Brain microvascular endothelial cell (primary cell): Measurements from ENCODE around the gene TBC1D10A.
"Not testable (repeated sequence)": the region's sequence is repeated elsewhere in the genome, so short reads cannot be mapped to it uniquely, and the experiment has no call there.

Experiments used
- DNase-seq: peaks from one replicate; pipeline ENCODE4 v3.0.0-alpha.2; 2020
- H3K27ac ChIP-seq: fragments of 250-450 bp; sonication (Bioruptor Pico); 2 replicates; pipeline ENCODE4 v1.5.1; 2020; ENCODE audit warnings: mild to moderate bottlenecking, moderate library complexity
- H3K27me3 ChIP-seq: fragments of 250-450 bp; sonication (Bioruptor Pico); replicated peaks from 2 replicates; pipeline ENCODE4 v1.5.1; 2020; ENCODE audit warnings: mild to moderate bottlenecking
- H3K36me3 ChIP-seq: fragments of 250-450 bp; sonication (Bioruptor Pico); replicated peaks from 2 replicates; pipeline ENCODE4 v1.5.1; 2020; ENCODE audit warnings: mild to moderate bottlenecking
- H3K4me3 ChIP-seq: 2 replicates; pipeline ENCODE4 v1.5.1; 2011; ENCODE audit warnings: low read depth, mild to moderate bottlenecking, control low read depth, low read length, moderate library complexity
- in situ Hi-C: cut with HindIII; loops from 2 replicates; pipeline ENCODE4 v1.10.0; 2017; ENCODE audit warnings: low sequenced_read_pairs, low pct_ligation_motif_present
- TF ChIP-seq, protein P1 (sequence below): IDR thresholded peaks from 2 replicates; pipeline ENCODE4 v1.5.1; 2011; ENCODE audit warnings: low read depth, mild to moderate bottlenecking, moderate library complexity, low read length, control low read depth, inconsistent platforms; ENCODE audit errors: missing control alignments

Gene TBC1D10A

DNA sequence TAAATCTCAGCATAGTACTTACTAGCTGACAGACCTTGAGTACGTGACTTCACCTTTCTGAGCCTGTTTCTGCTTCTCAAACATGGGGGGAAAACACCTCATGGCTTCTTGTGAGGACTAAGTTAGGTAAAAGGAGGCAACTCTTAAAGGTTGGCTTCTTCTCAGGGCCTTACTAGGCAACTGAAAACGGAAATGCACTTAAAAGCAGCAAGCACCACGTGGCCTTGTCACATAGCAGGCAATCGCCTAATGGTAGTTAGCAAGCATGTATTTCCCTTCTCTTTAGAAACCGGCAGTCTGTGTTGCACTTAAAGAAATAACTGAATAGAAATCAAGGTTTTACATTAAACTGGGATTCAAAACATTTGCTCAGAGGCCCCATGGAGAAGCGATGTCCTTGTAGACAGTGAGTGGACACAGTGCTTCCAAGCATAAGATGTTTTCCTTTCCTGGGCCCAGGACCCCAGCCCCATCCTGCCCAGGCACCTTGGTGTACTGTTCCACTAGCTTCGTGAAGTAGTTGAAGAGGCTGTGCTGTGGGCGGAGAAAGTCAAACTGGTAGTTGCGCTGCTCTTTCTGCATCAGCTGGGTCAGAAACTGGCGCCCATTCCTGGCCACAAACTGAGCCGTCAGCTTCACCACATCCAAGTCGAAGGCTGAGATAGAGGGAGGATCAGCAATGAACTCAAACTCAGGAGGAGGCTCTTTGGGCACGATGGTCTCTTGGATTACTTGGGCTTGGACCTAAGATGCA, 17.9 kb upstream of the TBC1D10A start:
- no peaks in the 10 kb centered on the region for H3K27me3 ChIP-seq
- H3K36me3 ChIP-seq, result peaks cover 89% of the 10 kb centered on the region
- no peak for DNase-seq
- no peak overlapping the region for H3K4me3 ChIP-seq
- in situ Hi-C loops, result no loop called here
- no peak overlapping the region for H3K27ac ChIP-seq
- TF ChIP-seq, protein P1, sequence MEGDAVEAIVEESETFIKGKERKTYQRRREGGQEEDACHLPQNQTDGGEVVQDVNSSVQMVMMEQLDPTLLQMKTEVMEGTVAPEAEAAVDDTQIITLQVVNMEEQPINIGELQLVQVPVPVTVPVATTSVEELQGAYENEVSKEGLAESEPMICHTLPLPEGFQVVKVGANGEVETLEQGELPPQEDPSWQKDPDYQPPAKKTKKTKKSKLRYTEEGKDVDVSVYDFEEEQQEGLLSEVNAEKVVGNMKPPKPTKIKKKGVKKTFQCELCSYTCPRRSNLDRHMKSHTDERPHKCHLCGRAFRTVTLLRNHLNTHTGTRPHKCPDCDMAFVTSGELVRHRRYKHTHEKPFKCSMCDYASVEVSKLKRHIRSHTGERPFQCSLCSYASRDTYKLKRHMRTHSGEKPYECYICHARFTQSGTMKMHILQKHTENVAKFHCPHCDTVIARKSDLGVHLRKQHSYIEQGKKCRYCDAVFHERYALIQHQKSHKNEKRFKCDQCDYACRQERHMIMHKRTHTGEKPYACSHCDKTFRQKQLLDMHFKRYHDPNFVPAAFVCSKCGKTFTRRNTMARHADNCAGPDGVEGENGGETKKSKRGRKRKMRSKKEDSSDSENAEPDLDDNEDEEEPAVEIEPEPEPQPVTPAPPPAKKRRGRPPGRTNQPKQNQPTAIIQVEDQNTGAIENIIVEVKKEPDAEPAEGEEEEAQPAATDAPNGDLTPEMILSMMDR, result no peak

GRCh38 chr22:30340911-30341685, 14.4 kb upstream of the TBC1D10A start:
- Histone ChIP-seq H3K4me3 (no peak overlapping the region), H3K27ac (no peak overlapping the region), H3K36me3 (peaks cover 95% of the 10 kb centered on the region), H3K27me3 (no peaks in the 10 kb centered on the region)
- in situ Hi-C loops, result no loop called here
- DNase-seq, result no peak
- TF ChIP-seq, protein P1, result no peak

DNA sequence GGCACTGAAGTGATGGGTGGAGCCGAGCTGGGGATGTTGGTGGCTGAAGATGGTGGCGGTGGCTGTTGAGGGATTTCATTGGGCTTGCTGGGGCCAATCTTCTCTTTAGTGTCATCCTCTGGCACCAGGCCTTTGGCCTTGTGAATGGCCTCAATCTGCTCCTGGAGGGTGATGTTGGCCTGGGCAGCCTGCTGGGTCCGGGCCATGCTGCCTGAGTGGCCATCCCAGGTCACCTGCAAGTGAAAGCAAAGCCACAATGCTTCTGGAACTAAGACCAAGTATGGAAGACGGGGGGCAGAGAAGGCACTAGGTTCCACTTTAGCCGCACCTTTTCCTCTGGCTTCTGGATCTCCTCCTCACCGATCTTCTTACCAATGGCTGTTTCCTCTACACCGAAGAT, 12.1 kb upstream of the TBC1D10A start:
- H3K27ac ChIP-seq, result no peak overlapping the region

DNA sequence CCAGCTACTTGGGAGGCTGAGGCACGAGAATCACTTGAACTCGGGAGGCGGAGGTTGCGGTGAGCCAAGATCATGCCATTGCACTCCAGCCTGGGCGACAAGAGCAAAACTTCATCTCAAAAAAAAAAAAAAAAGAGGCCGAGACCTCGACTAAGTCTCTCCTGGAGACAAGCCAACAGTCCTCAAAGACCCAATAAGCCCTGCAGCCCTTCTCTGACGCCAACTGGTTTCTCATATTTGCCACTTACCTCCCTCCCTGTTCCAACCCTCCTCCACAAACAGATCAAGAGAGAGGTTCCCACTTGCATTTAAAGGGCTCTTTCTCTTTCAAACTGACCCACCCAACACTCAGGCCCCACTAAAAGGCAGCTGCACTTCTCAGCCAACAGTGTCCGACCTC, 11.6 kb upstream of the TBC1D10A start:
- H3K27ac ChIP-seq, H3K27me3 ChIP-seq, H3K4me3 ChIP-seq, DNase-seq, in situ Hi-C loops: not testable (repeated sequence)
- H3K36me3 ChIP-seq, result peaks cover 95% of the 10 kb centered on the region

More for the DNA sequence above, 12.1 kb upstream of the TBC1D10A start:
- H3K4me3 ChIP-seq, result no peak overlapping the region
- no peaks in the 10 kb centered on the region for H3K27me3 ChIP-seq
- TF ChIP-seq, protein P1, result no peak
- H3K36me3 ChIP-seq, result peaks cover 95% of the 10 kb centered on the region
- DNase-seq, result no peak
- in situ Hi-C loops, result no loop called here

DNA sequence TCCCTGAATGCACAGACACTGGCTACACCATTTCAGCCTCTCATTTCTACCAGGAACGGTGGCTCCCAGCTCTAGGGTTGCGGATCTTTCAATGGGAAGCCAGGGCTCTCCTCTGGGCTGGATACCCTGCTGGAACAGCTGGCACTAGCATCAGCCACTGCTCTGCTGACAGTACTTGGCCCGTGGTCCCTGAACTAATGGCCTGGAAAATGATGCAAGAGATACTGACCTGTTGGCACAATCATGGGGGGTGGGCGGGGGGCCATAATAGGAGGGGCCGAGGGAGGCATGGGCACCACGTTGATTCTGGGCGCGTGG, 10.7 kb upstream of the TBC1D10A start:
- TF ChIP-seq, protein P1, result no peak
- H3K27ac ChIP-seq, result no peak overlapping the region
- no peak for DNase-seq
- in situ Hi-C loops, result no loop called here
- H3K27me3 ChIP-seq, result no peaks in the 10 kb centered on the region
- peaks cover 95% of the 10 kb centered on the region for H3K36me3 ChIP-seq
- H3K4me3 ChIP-seq, result no peak overlapping the region

DNA sequence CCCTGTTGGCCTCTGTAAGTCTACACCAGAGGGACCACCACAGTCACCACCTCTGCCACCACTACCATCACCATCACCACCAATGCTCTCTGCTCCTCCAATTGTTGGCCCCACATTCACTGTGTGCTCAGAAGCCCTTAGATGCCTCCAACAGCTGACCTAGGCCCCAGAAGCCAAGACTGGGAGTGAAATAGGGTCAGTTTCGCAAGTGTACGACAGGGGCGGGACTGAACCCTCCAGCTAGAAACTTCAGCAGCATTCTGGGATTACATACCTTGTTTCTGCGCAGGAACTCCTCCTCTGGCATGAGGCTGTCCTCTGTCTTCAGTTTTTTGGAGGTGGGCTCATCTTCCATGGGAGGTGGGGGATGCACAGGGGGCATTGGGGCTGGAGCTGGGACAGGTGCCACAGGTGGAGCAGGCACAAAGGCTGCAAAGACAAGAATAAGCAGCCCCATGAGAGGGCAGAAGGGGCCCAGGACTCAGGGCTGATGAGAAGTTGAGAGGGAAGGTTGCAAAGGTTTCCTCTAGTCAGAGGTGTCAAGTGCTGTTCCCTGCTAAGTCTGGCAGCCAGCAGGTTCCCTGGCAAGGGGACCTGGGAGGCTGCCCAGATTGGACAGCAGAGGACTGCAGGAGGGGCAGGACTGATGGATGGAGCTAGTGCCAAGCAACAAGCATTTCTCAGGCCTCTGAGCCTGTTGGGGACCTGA, 10.2 kb upstream of the TBC1D10A start:
- Histone ChIP-seq H3K27ac (no peak overlapping the region), H3K27me3 (no peaks in the 10 kb centered on the region), H3K4me3 (no peak overlapping the region), H3K36me3 (peaks cover 93% of the 10 kb centered on the region)
- in situ Hi-C loops, result no loop called here
- TF ChIP-seq, protein P1, result no peak
- no peak for DNase-seq
